NCI-H1930 (cell line): ENCODE data around the gene NHS.

ENCODE experiments used
- DNase-seq, 2 experiments: peaks; one replicate each; lab custom pipeline; 2025; lab: John Stamatoyannopoulos, UW

NHS gene

DNA sequence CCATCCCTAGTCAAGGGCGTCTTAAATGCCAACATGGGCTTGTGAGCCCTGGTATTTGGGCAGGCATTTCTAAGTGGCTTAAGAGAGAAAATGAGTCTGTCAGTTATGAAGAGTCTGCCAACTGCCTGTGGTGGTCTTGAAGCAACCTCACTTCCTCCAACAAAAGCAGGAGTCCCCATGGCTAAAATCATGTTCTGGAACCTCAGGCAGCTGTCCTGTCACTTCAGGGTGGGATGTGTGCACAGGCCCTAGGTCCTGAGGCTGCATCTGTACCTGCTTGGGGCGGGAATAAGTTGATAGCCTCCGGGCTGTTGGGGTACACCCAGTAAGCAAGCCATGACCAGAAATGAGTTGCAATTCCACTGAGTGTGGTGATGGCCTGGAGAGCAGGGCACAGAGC is 247.3 kb downstream of the NHS start:
- DNase-seq = no peak

DNA sequence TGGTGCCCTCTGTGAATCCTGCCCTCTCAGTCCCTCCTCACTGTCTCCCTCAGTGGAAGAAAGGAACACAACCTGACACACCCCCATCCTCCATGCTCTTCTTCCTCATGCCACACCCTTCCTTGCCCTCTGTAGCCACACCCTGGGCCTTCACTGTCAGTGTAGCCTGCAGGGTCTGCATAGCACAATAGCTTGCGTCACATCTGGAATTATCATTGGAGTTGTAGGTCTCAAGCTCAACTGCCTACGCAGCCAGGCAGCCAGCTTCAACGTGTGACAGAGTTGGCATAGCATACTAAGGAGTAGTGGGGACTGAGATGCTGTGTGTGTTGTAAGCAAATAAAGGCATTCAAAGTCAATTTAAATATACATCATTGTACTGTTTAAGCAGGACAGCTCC is 248.8 kb downstream of the NHS start:
- no peak for DNase-seq

DNA sequence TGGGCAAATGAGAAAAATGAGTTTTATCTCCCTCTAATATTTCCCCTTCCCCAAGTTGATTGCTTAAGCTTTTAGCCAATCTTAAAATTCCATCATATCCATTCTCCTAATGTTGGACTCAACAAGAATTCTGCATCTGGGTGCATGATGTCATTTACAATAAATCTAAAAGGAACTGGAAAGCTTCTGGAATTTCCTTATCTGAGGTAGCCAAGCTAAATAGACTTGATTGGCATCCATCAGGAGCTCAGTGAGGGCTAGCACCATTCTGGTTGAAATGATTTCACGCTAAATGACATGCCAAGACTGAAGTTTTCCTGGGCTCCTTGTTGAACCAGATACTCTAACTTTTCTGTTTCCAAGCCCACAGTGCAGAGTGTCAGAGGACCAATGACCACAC is 252.0 kb downstream of the NHS start:
- DNase-seq = no peak

DNA sequence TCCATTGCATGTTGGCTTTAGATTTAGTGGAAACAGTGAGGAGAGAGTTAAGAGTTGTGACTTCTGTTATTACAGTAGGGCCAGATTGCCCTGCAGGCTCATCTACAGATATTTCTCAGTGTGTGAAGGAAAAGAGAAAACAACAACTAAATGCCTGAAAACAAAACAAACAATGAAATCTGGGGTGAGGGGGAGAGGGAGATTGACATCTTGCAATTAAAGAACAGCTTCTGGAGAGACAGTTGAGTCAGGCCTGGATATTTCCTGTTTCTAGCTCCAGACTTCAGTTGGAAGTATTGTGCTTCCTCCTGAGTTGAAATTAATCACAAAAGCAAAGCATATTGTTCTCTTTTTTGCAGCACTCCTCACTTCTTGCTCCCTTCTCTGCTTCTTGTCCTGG is 254.0 kb downstream of the NHS start:
- no peak for DNase-seq

DNA sequence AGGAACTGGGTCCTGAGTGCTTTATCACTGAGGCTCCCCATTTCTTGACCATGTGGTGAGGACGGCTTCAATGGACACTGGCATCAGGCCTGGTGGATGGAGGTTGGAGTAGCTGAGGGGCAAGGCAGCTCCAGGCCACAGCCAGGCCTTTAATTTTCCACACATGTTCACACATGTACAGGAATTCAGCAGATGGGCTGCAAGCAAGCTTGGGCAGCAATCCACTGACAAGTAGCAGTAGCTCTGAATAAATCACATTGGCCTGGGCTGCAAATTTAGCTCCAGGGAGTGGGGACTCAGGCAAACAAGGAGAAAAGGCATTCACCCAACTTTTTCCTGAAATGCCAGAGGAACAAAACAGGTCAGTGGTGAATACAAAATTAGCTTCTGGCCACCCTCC is 254.5 kb downstream of the NHS start:
- DNase-seq = no peak

DNA sequence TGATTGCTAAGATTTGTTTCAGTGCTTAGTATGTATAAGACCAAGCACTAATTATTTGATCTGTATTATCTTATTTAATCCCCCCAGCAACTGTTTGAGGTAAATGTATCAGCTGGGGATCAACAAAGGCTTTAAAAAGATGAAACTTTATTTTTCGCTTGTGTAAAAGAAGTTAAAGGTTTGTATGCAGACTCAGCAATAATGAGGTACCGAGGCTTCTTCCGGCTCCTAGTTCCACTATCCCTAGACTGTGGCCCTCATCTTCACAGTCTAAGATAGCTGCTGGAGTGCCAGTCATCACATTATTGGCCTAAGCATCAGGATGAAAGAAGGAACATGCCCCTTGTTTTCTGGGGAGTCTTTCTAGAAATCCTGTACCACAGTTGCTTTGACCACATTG is 256.6 kb downstream of the NHS start:
- no peak for DNase-seq

DNA sequence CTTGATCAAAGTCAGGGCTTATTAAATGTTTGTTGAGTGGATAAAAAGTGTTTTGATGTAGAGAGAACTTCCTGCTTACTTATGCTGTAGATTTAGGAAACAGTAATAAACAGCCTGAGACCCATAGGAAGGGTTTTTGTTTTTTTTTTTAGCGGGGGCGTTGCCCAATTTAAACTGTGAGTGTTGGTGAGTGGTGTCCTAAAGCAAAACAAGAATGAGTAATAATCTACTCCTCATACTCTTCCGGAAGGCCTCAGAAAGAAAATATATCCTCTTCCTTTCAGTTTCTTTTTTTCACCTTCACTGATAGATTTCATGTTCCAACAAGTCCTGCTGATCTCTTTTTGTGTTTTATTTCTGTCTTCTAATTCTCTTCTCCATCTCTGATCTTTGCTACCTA is 257.9 kb downstream of the NHS start:
- no peak for DNase-seq

DNA sequence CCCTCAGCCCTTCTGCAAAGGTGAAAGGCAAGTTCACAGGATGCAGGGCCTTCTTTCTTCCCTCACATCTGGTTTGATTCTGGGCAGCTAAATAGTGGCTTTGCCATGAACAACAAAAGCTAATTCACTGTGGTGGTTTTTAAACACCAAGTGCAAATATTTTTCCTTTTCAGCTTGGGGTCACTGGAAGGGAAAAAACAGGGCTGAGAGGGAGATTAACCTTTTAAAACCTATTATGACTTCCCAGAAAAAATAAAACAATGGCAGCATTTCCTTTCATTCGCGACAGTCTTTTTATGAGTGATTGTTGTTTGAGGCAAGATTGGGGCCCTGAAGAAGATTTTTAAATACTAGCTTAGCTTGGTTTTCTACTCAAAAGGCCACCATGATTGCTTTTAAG is 258.5 kb downstream of the NHS start:
- no peak for DNase-seq

DNA sequence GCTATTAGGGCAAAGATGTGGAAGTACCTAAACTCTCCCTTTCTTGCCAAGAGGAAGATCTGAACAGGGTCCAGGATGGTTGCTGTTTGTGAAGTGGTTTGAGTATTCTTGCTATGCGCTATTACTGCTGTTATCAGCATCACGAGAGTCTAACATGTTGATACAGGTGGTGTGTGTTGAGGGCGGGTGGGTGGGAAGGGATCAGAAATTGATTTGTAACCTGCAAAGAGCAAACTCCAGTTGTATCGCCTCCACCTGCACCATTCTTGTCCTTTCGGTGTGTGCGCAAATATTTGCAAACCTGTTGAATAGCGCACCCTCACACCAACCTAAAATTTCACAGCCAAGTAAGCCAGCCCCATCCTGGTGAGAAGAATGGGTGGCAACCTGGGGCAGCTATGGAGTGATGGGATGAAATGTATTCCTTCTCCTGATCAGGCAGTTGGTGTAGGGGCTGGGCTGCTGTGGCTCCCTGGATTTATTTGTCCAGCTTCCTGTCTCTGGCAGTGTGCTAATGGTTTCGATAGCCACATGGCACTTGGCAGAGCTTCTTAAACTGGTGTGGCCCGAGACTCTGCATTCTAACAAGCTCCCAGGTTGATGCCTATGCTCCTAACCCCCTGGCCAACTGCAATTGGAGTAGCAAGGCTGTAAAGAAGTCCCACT is 259.7 kb downstream of the NHS start:
- DNase-seq = no peak

DNA sequence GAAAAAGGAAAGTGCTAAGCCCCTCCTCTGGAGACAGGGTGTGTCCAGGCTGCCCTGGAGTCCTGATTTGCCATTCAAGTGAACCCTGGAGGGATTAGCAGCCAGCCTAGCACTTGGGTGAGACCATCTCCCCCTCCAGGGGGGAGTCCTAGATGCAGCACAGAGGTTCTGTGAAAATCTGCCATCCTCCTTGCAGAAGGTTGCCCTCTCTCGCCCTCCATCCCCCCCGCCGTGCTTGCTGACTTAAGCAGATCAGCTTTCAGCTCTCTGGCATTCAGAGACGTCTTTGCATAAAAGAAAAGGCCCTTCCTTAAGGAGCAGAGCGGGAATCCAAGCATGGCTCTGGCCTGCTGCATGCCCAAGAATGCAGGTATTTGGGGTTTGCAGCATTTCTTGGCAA is 260.2 kb downstream of the NHS start:
- peak in 1 of 2 experiments; percentile 18 for DNase-seq

DNA sequence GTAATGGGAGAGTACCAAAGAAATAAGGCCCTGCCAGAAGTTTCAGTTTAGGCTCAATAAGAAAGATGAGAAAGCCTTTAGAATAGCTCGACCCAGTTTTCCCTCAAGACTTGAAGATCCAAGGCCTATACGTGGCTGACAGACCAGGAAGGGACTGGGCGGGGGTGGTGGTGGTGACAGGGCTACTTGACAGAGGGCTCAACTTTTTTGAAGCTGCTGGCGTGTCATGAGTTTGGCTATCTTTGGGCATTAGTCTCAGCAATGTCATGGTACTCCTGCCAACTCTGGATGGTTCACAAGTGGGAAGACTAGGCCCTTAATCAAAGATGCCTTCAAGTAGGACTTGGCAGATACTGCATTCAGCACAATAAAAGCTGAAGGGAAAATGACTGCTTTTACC is 262.2 kb downstream of the NHS start:
- no peak for DNase-seq

DNA sequence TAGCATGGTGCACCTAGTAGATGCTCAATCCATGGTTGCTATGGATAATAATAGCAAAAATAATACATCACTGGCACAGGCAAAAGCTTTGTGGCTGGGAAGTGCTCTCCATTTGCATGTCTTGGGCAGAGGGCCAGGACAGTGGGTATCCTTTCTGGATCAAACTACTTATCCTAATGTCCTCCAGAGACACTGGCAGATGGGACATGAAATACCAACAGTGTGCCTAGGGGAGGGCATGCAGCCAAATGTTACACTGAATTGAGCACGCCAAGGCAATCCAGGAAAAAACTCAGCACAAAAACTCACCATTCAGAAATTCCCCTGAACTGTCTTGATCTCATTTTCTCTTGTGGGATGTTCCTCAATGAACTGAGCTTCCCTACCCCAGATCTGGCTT is 263.7 kb downstream of the NHS start:
- no peak for DNase-seq

DNA sequence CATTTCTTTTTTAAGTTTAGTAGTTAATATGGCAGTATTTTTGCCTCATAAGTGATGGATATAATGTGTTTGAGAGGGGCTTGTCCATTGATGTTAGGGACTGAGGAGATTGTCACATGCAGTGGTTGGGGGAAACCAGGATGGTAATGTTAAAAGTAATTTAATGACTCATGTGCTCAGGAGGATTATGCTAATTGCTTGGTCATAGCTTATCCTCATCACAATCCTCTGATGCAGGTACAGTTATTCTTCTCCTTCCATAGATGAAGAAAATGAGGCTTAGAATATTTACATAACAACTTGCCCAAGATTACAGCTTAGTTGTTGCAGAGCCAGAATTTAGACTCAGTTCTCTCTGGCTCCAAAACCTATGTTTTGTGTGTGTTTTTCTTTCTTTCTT is 267.9 kb downstream of the NHS start:
- no peak for DNase-seq

DNA sequence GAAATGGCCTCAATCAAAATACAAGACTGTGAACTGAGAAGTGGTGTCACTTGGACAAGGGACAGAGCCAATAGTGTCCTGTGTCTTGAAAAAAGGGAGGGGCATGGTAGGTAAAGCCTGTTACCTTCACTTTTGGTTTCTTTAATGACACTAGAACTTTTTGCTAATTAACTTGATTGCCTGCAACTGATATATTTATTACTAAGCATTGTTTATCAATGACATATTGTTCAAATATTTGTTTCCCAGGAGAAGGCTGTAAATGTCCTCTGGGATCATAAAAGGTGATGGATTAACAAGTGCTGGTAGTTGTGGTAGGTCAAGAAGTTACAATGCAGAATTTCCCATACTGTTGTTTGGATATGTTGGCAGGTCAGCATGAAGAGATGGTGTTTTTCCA is 268.5 kb downstream of the NHS start:
- DNase-seq = no peak

DNA sequence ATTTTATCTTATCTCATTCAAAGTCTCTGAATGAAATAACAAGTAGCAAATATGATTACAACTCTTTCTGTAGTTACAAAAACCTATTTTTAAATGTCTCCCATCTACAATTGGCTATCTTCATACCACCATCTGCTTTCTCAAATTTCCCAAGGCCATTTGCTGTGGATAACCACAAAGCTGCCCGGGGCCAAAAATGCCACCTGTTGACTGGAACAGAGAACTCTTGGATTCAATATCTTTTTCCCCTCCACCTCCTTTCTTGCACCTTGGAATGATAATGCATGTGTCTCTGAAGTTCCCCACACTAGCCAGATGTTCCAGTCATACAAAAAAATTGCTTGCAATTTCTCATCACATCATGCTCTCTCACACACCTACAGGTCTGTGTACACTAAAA is 269.0 kb downstream of the NHS start:
- no peak for DNase-seq

DNA sequence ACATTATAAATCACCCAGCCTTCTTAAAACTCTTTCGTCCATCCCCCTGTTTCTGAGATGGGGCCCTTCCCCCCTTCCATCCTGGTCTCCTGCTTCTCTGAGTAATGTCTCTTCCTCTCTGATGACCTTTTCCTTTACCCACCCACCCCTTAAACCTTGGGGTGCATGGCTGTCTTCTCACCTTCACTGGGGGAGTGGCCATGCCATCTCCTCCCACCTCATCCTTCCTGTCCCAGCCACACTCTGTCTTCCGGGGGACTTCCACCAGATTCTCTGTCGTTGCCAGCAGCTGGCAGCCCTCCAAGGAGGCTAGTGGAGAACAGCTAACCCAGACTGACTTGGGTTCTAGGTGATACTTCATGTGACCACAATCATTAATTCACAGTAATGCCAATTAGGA is 279.1 kb downstream of the NHS start:
- no peak for DNase-seq

DNA sequence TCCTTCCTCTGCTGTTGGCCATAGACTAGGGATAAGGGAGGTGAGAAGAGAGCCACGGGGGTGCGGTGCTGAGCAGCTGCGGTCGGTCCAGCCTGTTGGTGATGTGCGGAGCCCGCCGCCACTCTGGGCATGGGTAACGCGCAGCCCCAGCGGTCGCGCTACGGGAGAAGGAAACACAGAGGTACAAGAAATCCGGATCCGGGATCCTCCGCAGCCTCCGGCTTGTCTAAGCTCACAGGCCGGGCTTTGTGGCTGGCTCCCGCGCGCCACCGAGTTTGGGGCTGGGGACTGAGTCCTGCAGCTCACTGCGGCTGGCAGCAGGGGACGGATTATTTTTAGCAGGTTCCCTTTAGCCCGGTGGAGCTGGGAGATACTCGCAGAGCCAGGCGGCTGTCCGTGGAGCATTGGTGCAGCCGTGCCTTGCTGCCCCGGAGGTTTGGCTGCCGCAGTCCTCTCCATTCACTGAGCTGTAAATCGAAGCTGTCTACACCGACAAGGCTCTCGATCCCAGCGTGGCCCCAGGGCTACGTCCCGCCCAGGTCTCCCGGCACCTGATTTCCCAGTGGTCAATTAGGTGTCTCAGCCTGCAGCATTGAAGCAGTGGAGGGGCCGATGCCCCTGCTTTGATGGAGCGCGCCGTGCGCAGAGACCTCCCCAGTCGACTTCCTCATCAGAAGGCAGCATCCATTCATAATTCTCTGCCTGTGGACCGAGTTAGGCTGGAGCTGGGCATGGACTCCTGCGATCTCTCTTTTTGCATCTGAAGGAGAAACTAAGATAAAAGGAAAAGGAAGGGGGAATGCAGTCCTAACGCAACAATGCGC is 280.4 kb downstream of the NHS start:
- DNase-seq = no peak

DNA sequence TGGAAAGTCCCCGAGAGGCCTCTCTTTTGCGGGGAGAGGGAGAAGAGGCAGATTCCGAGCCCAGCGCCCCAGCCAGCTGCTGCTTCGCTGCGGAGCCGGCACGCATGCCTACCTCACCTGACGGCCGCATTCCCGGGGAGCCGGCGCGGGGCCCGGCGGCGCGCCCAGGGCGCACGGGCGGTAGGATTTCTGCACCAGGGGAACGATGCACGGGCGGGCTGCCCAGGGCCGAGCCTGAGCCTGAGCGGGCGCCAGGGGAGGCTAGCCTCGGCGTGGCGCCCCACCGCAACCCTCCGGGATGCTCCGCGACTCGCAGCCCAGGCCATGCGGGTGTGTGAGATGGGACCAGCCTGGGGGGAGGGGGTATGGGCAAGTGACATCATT is 281.0 kb downstream of the NHS start:
- DNase-seq = no peak

DNA sequence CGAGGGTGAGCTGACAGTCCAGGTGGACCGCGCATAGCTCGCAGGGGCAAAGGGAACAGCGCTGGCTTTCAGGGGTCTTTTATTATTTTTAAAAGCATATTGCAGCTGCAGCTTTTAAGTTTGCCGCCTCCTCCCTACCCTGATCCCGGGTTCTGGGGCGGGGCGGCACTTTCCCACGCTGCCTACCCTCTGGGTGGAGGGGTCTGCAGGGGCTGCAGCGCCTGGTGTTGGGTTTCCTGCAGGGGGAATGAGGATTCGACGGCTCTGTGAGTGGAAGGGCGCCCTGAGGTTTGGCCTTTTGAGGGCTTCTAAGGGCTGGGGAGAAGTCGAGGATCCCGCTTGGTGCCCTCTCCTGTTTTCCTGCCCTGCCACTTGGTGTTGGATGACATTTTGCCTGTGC is 281.6 kb downstream of the NHS start:
- DNase-seq = no peak

DNA sequence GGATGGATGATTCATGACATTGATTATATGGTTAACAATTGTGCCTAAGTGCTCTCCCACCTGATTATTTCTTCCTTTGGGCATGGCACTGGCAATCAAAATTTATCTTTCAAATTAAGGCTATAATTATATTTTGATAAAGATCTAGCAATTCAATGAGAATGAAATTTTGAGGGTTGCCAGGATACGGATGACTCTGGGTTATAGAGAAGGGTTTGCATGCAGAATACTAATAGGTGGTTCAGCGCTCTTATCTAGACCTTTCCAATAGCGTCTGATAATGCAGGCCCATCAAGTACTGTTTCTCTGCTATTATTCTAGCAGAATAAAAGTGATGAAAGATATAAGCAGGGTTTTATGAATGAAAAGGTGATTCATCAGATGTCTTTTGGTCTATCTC is 287.4 kb downstream of the NHS start:
- no peak for DNase-seq

DNA sequence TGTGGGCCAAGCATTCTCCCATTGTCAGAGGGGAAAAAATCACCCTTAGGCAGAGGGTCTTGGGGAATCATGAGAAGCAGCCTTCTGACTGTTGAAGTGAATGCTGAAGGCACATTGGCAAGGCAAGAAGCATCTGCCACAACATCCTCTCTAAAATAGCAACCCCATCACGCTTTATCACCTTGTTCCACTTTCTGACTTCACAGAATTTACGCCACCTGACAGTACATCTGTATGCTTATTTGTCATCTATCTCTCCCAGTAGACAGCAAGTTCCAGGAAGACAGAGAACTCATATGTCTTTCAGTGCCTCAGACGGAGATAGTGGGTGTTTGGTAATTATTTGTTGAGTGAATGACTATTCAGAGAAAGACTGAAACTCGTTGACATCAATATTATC is 293.9 kb downstream of the NHS start:
- DNase-seq = no peak

DNA sequence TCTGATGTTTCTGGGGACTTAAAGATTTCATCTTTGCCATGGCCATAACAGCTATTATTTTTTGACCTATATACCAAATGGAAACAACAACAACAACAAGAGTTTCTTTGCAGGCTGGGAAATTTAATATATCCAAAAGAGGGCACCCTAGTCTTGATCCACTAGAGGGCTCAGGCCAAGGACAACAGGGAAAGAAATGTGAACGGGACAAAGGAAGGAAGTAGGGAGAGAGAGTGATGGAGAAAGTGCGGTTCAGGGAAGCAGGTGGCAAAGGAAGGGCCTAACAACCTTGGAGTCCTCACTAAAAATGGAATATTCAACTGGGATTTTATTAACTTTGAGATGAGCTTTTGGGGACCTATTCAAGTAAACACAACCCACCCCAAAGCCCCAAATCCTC is 294.5 kb downstream of the NHS start:
- DNase-seq = no peak

DNA sequence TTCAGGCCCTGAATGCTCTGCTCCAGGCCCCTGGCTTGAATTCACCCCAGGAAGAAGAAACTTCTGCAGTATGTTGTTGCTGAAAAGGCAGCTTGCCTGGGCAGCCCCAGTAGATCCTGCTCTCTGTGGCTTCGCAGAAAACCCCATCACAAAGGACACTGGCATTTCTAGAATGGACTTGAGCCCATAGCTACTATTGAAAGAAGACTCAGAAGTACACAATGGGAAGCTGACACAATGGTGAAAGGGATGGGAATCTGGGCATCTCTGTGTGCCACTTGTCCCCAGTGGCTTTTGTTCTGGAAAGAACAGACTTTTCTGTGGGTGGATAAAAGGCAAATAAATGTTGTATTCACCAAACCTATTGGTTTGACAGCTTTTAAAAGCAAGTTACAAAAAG is 294.9 kb downstream of the NHS start:
- no peak for DNase-seq

DNA sequence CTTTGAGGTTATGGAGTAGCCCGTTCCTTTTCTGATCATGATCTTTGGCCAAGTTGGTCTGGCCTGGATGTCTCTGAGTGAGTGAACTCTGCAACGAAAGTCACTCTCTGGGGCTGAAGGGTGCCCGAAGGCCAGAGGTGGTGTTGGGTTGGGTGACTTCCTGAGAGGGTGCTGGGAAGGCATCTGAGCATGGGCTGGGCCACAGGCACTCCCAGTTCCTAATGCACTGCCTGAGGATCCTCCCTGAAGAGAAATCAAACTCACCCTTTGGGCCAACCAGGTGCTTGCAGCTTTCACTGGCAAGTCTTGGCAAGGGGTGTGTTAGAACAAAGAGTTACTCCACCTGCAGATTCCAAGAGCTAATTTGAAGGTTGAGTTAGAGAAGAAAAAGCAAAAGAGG is 295.9 kb downstream of the NHS start:
- no peak for DNase-seq
